Large intestine (tissue), 3 donors: ENCODE results near the gene AKR1A1. TPM values are rescaled to one million over a fixed set of nuclear protein-coding genes. Genes with fewer than 3 reads are reported as not detected.
"Not testable (repeated sequence)": the region's sequence is repeated elsewhere in the genome, so short reads cannot be mapped to it uniquely, and the experiment has no call there.

Source experiments
- DNase-seq, 2 donors: peaks; one replicate each; pipeline versions ENCODE4 v3.0.0 to v3.0.0-alpha.2; 2013
- H3K27ac ChIP-seq: one replicate; pipeline ENCODE4 v1.5.1; 2013; ENCODE audit warnings: low read length
- H3K27me3 ChIP-seq: 2 replicates; pipeline ENCODE4 v1.6.1; 2013; ENCODE audit warnings: low read length; ENCODE audit not compliant: control insufficient read depth, insufficient read depth
- H3K36me3 ChIP-seq: 2 replicates; pipeline ENCODE4 v1.6.1; 2013; ENCODE audit warnings: low read length; ENCODE audit not compliant: control insufficient read depth, insufficient read depth
- H3K4me1 ChIP-seq: one replicate; pipeline ENCODE4 v1.6.1; 2013; ENCODE audit warnings: low read length; ENCODE audit not compliant: control insufficient read depth, insufficient read depth
- H3K4me3 ChIP-seq: one replicate; pipeline ENCODE4 v1.5.1; 2013; ENCODE audit warnings: low read length
- H3K9me3 ChIP-seq: one replicate; pipeline ENCODE4 v1.6.1; 2013; ENCODE audit warnings: mild to moderate bottlenecking, low read depth, low read length, moderate library complexity; ENCODE audit not compliant: control insufficient read depth
- WGBS: methylation state at CpG from one replicate; pipeline ENCODE4 v1.1.5; 2013; ENCODE audit warnings: low lambda C conversion rate; ENCODE audit not compliant: insufficient coverage; 5-methylcytosine and 5-hydroxymethylcytosine counted together
- polyA plus RNA-seq: library from polyadenylated mRNA; unstranded; fragments of 120-200 nt; gene quantifications from one replicate; pipeline ENCODE4 v1.2.1, GENCODE V29; 2013

The AKR1A1 gene
- polyA plus RNA-seq, 1 donor: 256 TPM

- peak in 1 of 2 donors; percentile 70 for DNase-seq
- H3K36me3 ChIP-seq: no peaks in the 10 kb centered on the region
- H3K4me1 ChIP-seq: peaks cover 10% of the 10 kb centered on the region
- peak within 1 kb of the TSS; percentile 84 for H3K27ac ChIP-seq
- H3K4me3 ChIP-seq: peak within 1 kb of the TSS; percentile 99
- no peaks in the 10 kb centered on the region for H3K9me3 ChIP-seq
- no peaks in the 10 kb centered on the region for H3K27me3 ChIP-seq
- WGBS: no CpG with 5 or more reads among the region's 41 CpGs
Observed at GRCh38 chr1:45583666-45584350, 33.2 kb downstream of the AKR1A1 start, which contains the start of gene NASP. Gene NASP (plus strand): TSS chr1:45584041. CDS start chr1:45584147, 106 bp downstream.

- peak overlapping the region; percentile 99 for H3K4me3 ChIP-seq
- WGBS: no CpG with 5 or more reads among the region's 59 CpGs
Observed at GRCh38 chr1:45584351-45585109, 33.9 kb downstream of the AKR1A1 start.

GRCh38 chr1:45585110-45585426 is 34.4 kb downstream of the AKR1A1 start:
- Histone ChIP-seq H3K27me3 (no peaks in the 10 kb centered on the region), H3K36me3 (peaks cover 3% of the 10 kb centered on the region), H3K27ac (peak overlapping the region; percentile 84), H3K4me1 (peaks cover 10% of the 10 kb centered on the region), H3K4me3 (peak overlapping the region; percentile 99), H3K9me3 (no peaks in the 10 kb centered on the region)
- DNase-seq: no peak
- WGBS: 0% methylated on average over 2 of the region's 5 CpGs

More at GRCh38 chr1:45584351-45585109, 33.9 kb downstream of the AKR1A1 start:
- Histone ChIP-seq H3K9me3 (no peaks in the 10 kb centered on the region), H3K4me1 (peaks cover 10% of the 10 kb centered on the region), H3K27me3 (no peaks in the 10 kb centered on the region), H3K27ac (peak overlapping the region; percentile 84), H3K36me3 (peaks cover 3% of the 10 kb centered on the region)
- peak; percentile 83 to 90 for DNase-seq

- Histone ChIP-seq H3K27me3 (no peaks in the 10 kb centered on the region), H3K4me1 (peaks cover 10% of the 10 kb centered on the region), H3K9me3 (no peaks in the 10 kb centered on the region), H3K4me3 (peak overlapping the region; percentile 99), H3K27ac (no peak overlapping the region), H3K36me3 (peaks cover 3% of the 10 kb centered on the region)
- no peak for DNase-seq
- 0% methylated on average over 1 of the region's 7 CpGs for WGBS
Observed at GRCh38 chr1:45585496-45586075, 35.0 kb downstream of the AKR1A1 start.

- Histone ChIP-seq H3K27me3 (no peaks in the 10 kb centered on the region), H3K4me3 (no peak overlapping the region), H3K27ac (no peak overlapping the region), H3K9me3 (no peaks in the 10 kb centered on the region), H3K4me1 (peaks cover 10% of the 10 kb centered on the region), H3K36me3 (peaks cover 3% of the 10 kb centered on the region)
- WGBS: no CpG with 5 or more reads among the region's 4 CpGs
- DNase-seq: no peak
Observed at GRCh38 chr1:45586769-45587168, 36.1 kb downstream of the AKR1A1 start.

GRCh38 chr1:45589861-45590260 is 39.2 kb downstream of the AKR1A1 start:
- Histone ChIP-seq H3K27me3 (no peaks in the 10 kb centered on the region), H3K4me1 (peaks cover 10% of the 10 kb centered on the region), H3K27ac (no peak overlapping the region), H3K36me3 (peaks cover 20% of the 10 kb centered on the region), H3K4me3 (no peak overlapping the region), H3K9me3 (no peaks in the 10 kb centered on the region)
- no CpG with 5 or more reads among the region's 1 CpG for WGBS
- no peak for DNase-seq

- Histone ChIP-seq H3K9me3 (no peaks in the 10 kb centered on the region), H3K27ac (no peak overlapping the region), H3K4me3 (no peak overlapping the region), H3K36me3 (peaks cover 20% of the 10 kb centered on the region), H3K27me3 (no peaks in the 10 kb centered on the region), H3K4me1 (no peaks in the 10 kb centered on the region)
- DNase-seq: no peak
- WGBS: no CpG with 5 or more reads among the region's 4 CpGs
Observed at GRCh38 chr1:45594412-45594811, 43.8 kb downstream of the AKR1A1 start.

- not testable (repeated sequence) for DNase-seq, H3K4me3 ChIP-seq, H3K4me1 ChIP-seq, H3K27ac ChIP-seq, H3K9me3 ChIP-seq, H3K27me3 ChIP-seq
- H3K36me3 ChIP-seq: peaks cover 20% of the 10 kb centered on the region
- WGBS: 100% methylated on average over 3 of the region's 8 CpGs
Observed at GRCh38 chr1:45596765-45597164, 46.1 kb downstream of the AKR1A1 start.

GRCh38 chr1:45604239-45604638 is 53.6 kb downstream of the AKR1A1 start:
- Histone ChIP-seq H3K4me1 (no peaks in the 10 kb centered on the region), H3K27me3 (no peaks in the 10 kb centered on the region), H3K4me3 (no peak overlapping the region), H3K9me3 (no peaks in the 10 kb centered on the region), H3K36me3 (peaks cover 27% of the 10 kb centered on the region), H3K27ac (no peak overlapping the region)
- 100% methylated on average over 1 of the region's 2 CpGs for WGBS
- DNase-seq: no peak

GRCh38 chr1:45607404-45608074 is 56.9 kb downstream of the AKR1A1 start:
- 60% methylated on average over 1 of the region's 6 CpGs for WGBS
- H3K27ac ChIP-seq: no peak overlapping the region
- H3K4me1 ChIP-seq: no peaks in the 10 kb centered on the region
- H3K27me3 ChIP-seq: no peaks in the 10 kb centered on the region
- H3K4me3 ChIP-seq: no peak overlapping the region
- no peak for DNase-seq
- H3K9me3 ChIP-seq: no peaks in the 10 kb centered on the region
- H3K36me3 ChIP-seq: peaks cover 42% of the 10 kb centered on the region
